ENCODE results near the gene CLN3. TPM values are rescaled to one million over a fixed set of nuclear protein-coding genes. Genes with fewer than 3 reads are reported as not detected.
A peak's percentile ranks its signal among the peaks of the same experiment; 100 is the strongest.

The CLN3 gene
- total and polyA plus RNA-seq, 2 of the 13 experiments (the other 11 are each of a cell fraction or from before 2014, with no cell fraction given): 23.4 to 46.8 TPM

GRCh38 chr16:28538733-28539596, 47.1 kb upstream of the CLN3 start, which contains the start of gene NUPR1 (continued):
- TF ChIP-seq ZBTB44 (CRISPR knock-in tag; IDR thresholded peaks at IDR 0.05): no peak
- no peak for TF ChIP-seq ZBTB42 (CRISPR knock-in tag; IDR thresholded peaks at IDR 0.05)
- peak; percentile 62; the same call in 1 of the 2 replicates for TF ChIP-seq ZNF12 (CRISPR knock-in tag; IDR thresholded peaks at IDR 0.05)
- TF ChIP-seq ZNF225 (CRISPR knock-in tag; IDR thresholded peaks at IDR 0.05): peak; percentile 27
- no peak for TF ChIP-seq ZNF776 (CRISPR knock-in tag; IDR thresholded peaks at IDR 0.05)
- no peak for TF ChIP-seq AGO1 (IDR thresholded peaks at IDR 0.05; ENCODE audit: low read depth, low read length, poor library complexity, severe bottlenecking)
- TF ChIP-seq GLMP (CRISPR knock-in tag; IDR thresholded peaks at IDR 0.05; ENCODE audit: borderline replicate concordance): no peak
- TF ChIP-seq MLLT10 (CRISPR knock-in tag; IDR thresholded peaks at IDR 0.05): no peak
- TF ChIP-seq ZNF414 (CRISPR knock-in tag; IDR thresholded peaks at IDR 0.05): no peak
- TF ChIP-seq SOX5 (CRISPR knock-in tag; IDR thresholded peaks at IDR 0.05; ENCODE audit: borderline replicate concordance): peak; percentile 65; the same call in 1 of the 2 replicates
- 0 out of 2 replicates have a peak, but pooled peaks have one; percentile 40 for TF ChIP-seq ZNF333 (CRISPR knock-in tag; IDR thresholded peaks at IDR 0.05; ENCODE audit: borderline replicate concordance)
- TF ChIP-seq ZNF724P (CRISPR knock-in tag; IDR thresholded peaks at IDR 0.05; ENCODE audit: borderline replicate concordance): no peak
- TF ChIP-seq ZBTB38 (CRISPR knock-in tag; IDR thresholded peaks at IDR 0.05): 0 out of 2 replicates have a peak, but pooled peaks have one; percentile 35
- TF ChIP-seq ZUFSP (CRISPR knock-in tag; IDR thresholded peaks at IDR 0.05; ENCODE audit: borderline replicate concordance): no peak
- no peak for TF ChIP-seq STAT6 (CRISPR knock-in tag; IDR thresholded peaks at IDR 0.05; ENCODE audit: borderline replicate concordance)
- TF ChIP-seq TFE3 (CRISPR knock-in tag; IDR thresholded peaks at IDR 0.05): peak; percentile 99
- TF ChIP-seq ZNF660 (CRISPR knock-in tag; IDR thresholded peaks at IDR 0.05; ENCODE audit: borderline replicate concordance, low read depth): no peak
- peak; percentile 51; the same call in 1 of the 2 replicates for TF ChIP-seq TSC22D2 (CRISPR knock-in tag; IDR thresholded peaks at IDR 0.05; ENCODE audit: borderline replicate concordance)

All from HepG2 (cell line).